Measurements from ENCODE around the gene CBX3. TPM values are rescaled to one million over a fixed set of nuclear protein-coding genes. Genes with fewer than 3 reads are reported as not detected.

The CBX3 gene
- total and polyA plus RNA-seq, 2 of the 13 experiments (the other 11 are each of a cell fraction or from before 2014, with no cell fraction given): 53.9 to 249 TPM

DNA sequence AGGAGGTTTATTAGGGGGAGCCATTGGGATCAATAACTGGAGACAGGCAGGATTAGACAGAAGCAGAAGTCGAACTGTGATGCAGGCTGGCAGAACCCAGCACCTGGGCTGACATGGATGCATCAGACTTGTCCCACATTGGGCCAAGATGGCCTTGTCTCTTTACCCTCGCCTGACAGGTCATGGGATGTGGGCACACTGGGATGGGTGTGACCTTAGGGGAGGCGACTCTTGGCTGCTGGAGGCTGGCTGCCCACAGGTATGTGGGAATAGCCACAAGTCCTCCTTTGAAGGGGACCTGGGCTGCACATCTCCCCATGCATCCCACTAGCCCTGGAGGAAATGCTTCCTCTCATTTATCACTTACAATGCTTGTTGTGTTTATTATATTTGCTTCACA is 32.3 kb upstream of the CBX3 start (continued):
- TF ChIP-seq NPAS2 (CRISPR knock-in tag; IDR thresholded peaks at IDR 0.05; ENCODE audit: borderline replicate concordance): no peak
- no peak for TF ChIP-seq HNF4A (CRISPR knock-in tag; IDR thresholded peaks at IDR 0.05)
- no peak for TF ChIP-seq NR2F1 (CRISPR knock-in tag; IDR thresholded peaks at IDR 0.05)
- TF ChIP-seq U2AF2 (IDR thresholded peaks at IDR 0.05; ENCODE audit: low read depth, low read length): no peak
- TF ChIP-seq TOE1 (CRISPR knock-in tag; IDR thresholded peaks at IDR 0.05): no peak
- TF ChIP-seq ZNF24 (IDR thresholded peaks at IDR 0.05): no peak
- no peak for TF ChIP-seq ZNF260 (CRISPR knock-in tag; IDR thresholded peaks at IDR 0.05; ENCODE audit: borderline replicate concordance, low read depth)

GRCh38 chr7:26170663-26171062 is 30.9 kb upstream of the CBX3 start:
- H3K9me3 ChIP-seq (ENCODE audit: low read length): no peaks in the 10 kb centered on the region
- 73% methylated on average over 1 of the region's 1 CpG for WGBS (ENCODE audit: low lambda C conversion rate)
- intact Hi-C loops (cut with micrococcal nuclease; ENCODE audit: unreplicated experiment): no loop called here
- H3K79me2 ChIP-seq (ENCODE audit: insufficient read depth, low read length): no peaks in the 10 kb centered on the region
- no peak for ATAC-seq
- no peaks in the 10 kb centered on the region for H4K20me1 ChIP-seq (ENCODE audit: insufficient read depth, low read length)
- H3K4me3 ChIP-seq (replicated peaks in 1 of 3; ENCODE audit: insufficient read depth in 1 of 3, low read depth in 2 of 3, low read length in 3 of 3): no peak overlapping the region
- ChIA-PET POLR2A (no interaction called here), CTCF (ENCODE audit: low intra/inter-chr PET ratio, low total read pairs) (no interaction called here)
- H3K4me1 ChIP-seq (ENCODE audit: insufficient read depth, low read length): no peaks in the 10 kb centered on the region
- no TSS peak for BruUV-seq (replicated peaks)
- H3K27ac ChIP-seq (ENCODE audit: extremely low read length, insufficient read depth, low read length): no peak overlapping the region
- no peaks in the 10 kb centered on the region for H3K36me3 ChIP-seq (replicated peaks in 1 of 2; ENCODE audit: control insufficient read depth in 1 of 2, insufficient read depth in 2 of 2, low read length in 2 of 2)
- H3K9ac ChIP-seq (ENCODE audit: insufficient read depth, low read depth, low read length): no peak overlapping the region
- no peak for TF ChIP-seq ZNF7 (CRISPR knock-in tag; IDR thresholded peaks at IDR 0.05)
- peak; percentile 82 for TF ChIP-seq ZNF121 (CRISPR knock-in tag; IDR thresholded peaks at IDR 0.05)
- no peak overlapping the region for H3K4me2 ChIP-seq (ENCODE audit: low read depth, low read length)
- DNase-seq (ENCODE audit: low spot score): no peak
- in situ Hi-C loops (cut with HindIII; ENCODE audit: extremely low pct_ligation_motif_present, low pct_unique_long_range_greater_than_20kb): no loop called here
- H2AFZ ChIP-seq (ENCODE audit: low read length): no peak overlapping the region
- no peak for FAIRE-seq
- H3K27me3 ChIP-seq (ENCODE audit: control insufficient read depth in 1 of 2, insufficient read depth in 2 of 2, low read length in 2 of 2): no peaks in the 10 kb centered on the region

DNA sequence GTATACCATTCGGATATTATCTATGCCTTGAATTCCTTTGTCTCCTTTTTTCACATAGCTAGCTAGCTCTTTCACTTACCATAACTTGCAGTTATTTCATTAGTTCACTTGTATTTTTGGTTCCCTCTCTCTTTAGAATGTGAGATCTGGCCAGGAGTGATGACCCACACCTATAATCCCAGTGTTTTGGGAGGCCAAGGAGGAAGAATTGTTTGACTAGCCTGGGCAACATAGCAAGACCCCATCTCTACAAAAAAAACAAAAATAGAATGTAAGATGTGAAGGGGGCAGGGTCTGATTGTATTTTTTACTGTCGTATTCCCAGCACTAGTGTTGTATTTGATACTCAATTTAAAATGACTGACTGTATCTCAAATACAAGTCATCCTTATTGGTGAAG is 29.9 kb upstream of the CBX3 start:
- H3K4me3 ChIP-seq (replicated peaks in 1 of 3; ENCODE audit: insufficient read depth in 1 of 3, low read depth in 2 of 3, low read length in 3 of 3): no peak overlapping the region
- in situ Hi-C loops (cut with HindIII; ENCODE audit: extremely low pct_ligation_motif_present, low pct_unique_long_range_greater_than_20kb): no loop called here
- no peak overlapping the region for H3K9ac ChIP-seq (ENCODE audit: insufficient read depth, low read depth, low read length)
- no peaks in the 10 kb centered on the region for H4K20me1 ChIP-seq (ENCODE audit: insufficient read depth, low read length)
- FAIRE-seq (no peak), ATAC-seq (no peak), DNase-seq (ENCODE audit: low spot score) (no peak)
- no peaks in the 10 kb centered on the region for H3K4me1 ChIP-seq (ENCODE audit: insufficient read depth, low read length)
- no peaks in the 10 kb centered on the region for H3K79me2 ChIP-seq (ENCODE audit: insufficient read depth, low read length)
- no peaks in the 10 kb centered on the region for H3K27me3 ChIP-seq (ENCODE audit: control insufficient read depth in 1 of 2, insufficient read depth in 2 of 2, low read length in 2 of 2)
- WGBS (ENCODE audit: low lambda C conversion rate): 94% methylated on average over 2 of the region's 2 CpGs
- POLR2A ChIA-PET: no interaction called here
- H3K4me2 ChIP-seq (ENCODE audit: low read depth, low read length): no peak overlapping the region
- CTCF ChIA-PET (ENCODE audit: low intra/inter-chr PET ratio, low total read pairs): no interaction called here
- no TSS peak for BruUV-seq (replicated peaks)
- H3K9me3 ChIP-seq (ENCODE audit: low read length): no peaks in the 10 kb centered on the region
- no peak overlapping the region for H2AFZ ChIP-seq (ENCODE audit: low read length)
- no peaks in the 10 kb centered on the region for H3K36me3 ChIP-seq (replicated peaks in 1 of 2; ENCODE audit: control insufficient read depth in 1 of 2, insufficient read depth in 2 of 2, low read length in 2 of 2)
- intact Hi-C loops (cut with micrococcal nuclease; ENCODE audit: unreplicated experiment): no loop called here
- H3K27ac ChIP-seq (ENCODE audit: extremely low read length, insufficient read depth, low read length): no peak overlapping the region
- no peak for TF ChIP-seq ZNF737 (CRISPR knock-in tag; IDR thresholded peaks at IDR 0.05; ENCODE audit: borderline replicate concordance)
- no peak for TF ChIP-seq USF2 (IDR thresholded peaks at IDR 0.05; ENCODE audit: low read depth, low read length)
- TF ChIP-seq USF2 (CRISPR knock-in tag; IDR thresholded peaks at IDR 0.05; ENCODE audit: borderline replicate concordance): no peak
- no peak for TF ChIP-seq BCL3 (CRISPR knock-in tag; IDR thresholded peaks at IDR 0.05)
- TF ChIP-seq ZNF652 (CRISPR knock-in tag; IDR thresholded peaks at IDR 0.05; ENCODE audit: borderline replicate concordance, low read depth): no peak
- TF ChIP-seq FOXP1 (IDR thresholded peaks at IDR 0.05): no peak
- TF ChIP-seq FOXP1 (CRISPR knock-in tag; IDR thresholded peaks at IDR 0.05): no peak
- TF ChIP-seq ZNF792 (CRISPR knock-in tag; IDR thresholded peaks at IDR 0.05): no peak
- TF ChIP-seq GZF1 (CRISPR knock-in tag; IDR thresholded peaks at IDR 0.05): no peak

All from HepG2 (cell line).